SK-N-SH treated with all-trans-retinoic acid at 6 μM for 48 hours (cell line): ENCODE measurements around the gene KANK3.
"Not testable (repeated sequence)": the region's sequence is repeated elsewhere in the genome, so short reads cannot be mapped to it uniquely, and the experiment has no call there.

Source experiments
- ARNTL ChIP-seq: fragments of 450-650 bp; formaldehyde crosslinking; IDR thresholded peaks from 2 replicates; pipeline ENCODE4 v1.5.0; 2020; ENCODE audit warnings: low read depth, mild to moderate bottlenecking, moderate library complexity, borderline replicate concordance
- CSDC2 ChIP-seq: fragments of 250-450 bp; sonication (Bioruptor Pico); IDR thresholded peaks from 2 replicates; pipeline ENCODE4 v1.5.0; 2020; ENCODE audit warnings: mild to moderate bottlenecking, moderate library complexity
- ESRRG ChIP-seq: fragments of 250-450 bp; sonication (Bioruptor Pico); IDR thresholded peaks from 2 replicates; pipeline ENCODE4 v1.6.1; 2021; ENCODE audit warnings: mild to moderate bottlenecking
- ISL1 ChIP-seq: fragments of 250-450 bp; sonication (Bioruptor Pico); IDR thresholded peaks from 2 replicates; pipeline ENCODE4 v2.1.2; 2022; ENCODE audit warnings: mild to moderate bottlenecking, moderate library complexity
- OSR1 ChIP-seq: fragments of 250-450 bp; sonication (Bioruptor Pico); IDR thresholded peaks from 2 replicates; pipeline ENCODE4 v1.8.0; 2022; ENCODE audit warnings: moderate library complexity, mild to moderate bottlenecking, inconsistent platforms
- PPARA ChIP-seq: fragments of 250-450 bp; sonication (Bioruptor Pico); IDR thresholded peaks from 2 replicates; pipeline ENCODE4 v1.5.0; 2020; ENCODE audit warnings: mild to moderate bottlenecking, borderline replicate concordance
- ZC3H10 ChIP-seq: fragments of 250-450 bp; sonication (Bioruptor Pico); IDR thresholded peaks from 2 replicates; pipeline ENCODE4 v1.5.1; 2021; ENCODE audit warnings: mild to moderate bottlenecking, moderate library complexity
- ZFP30 ChIP-seq: fragments of 450-650 bp; formaldehyde crosslinking; IDR thresholded peaks from 2 replicates; pipeline ENCODE4 v1.5.0; 2022; ENCODE audit warnings: mild to moderate bottlenecking, moderate library complexity
- ZNF565 ChIP-seq: fragments of 450-650 bp; formaldehyde crosslinking; conservative IDR thresholded peaks from 2 replicates; pipeline ENCODE4 v1.5.0; 2020; ENCODE audit warnings: low read depth, mild to moderate bottlenecking, moderate library complexity
- ZNF8 ChIP-seq: fragments of 450-650 bp; formaldehyde crosslinking; IDR thresholded peaks from 2 replicates; pipeline ENCODE4 v1.5.0; 2020; ENCODE audit warnings: mild to moderate bottlenecking, moderate library complexity
- TF ChIP-seq, protein P1 (sequence below): fragments of 250-450 bp; sonication (Bioruptor Pico); IDR thresholded peaks from 2 replicates; pipeline ENCODE4 v1.8.0; 2020; ENCODE audit warnings: mild to moderate bottlenecking, moderate library complexity, borderline replicate concordance

DNA sequence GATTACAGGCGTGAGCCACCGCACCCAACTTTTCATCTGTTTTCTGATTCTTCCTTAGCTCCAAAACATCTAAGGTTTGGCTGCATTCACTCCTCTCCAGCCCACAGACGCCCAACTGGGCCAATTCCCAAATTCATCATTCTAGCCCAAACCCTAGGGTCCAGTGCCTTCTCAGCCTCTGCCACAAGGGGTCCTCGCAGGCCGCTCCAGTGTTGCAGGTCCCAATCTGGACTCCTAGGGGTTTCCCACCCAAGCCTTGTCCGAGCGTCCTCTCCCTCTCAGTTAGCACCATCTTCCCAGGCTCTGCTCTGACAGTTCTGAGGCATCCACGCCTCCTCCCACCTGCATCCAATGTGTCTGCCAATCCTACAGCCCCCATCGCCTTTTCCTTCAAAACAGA lies 66.6 kb downstream of the KANK3 start:
- not testable (repeated sequence) for TF ChIP-seq ZNF565 (CRISPR knock-in tag); OSR1; CSDC2 (CRISPR knock-in tag); ESRRG (CRISPR knock-in tag); PPARA (CRISPR knock-in tag); ARNTL (CRISPR knock-in tag); ZFP30; ZNF8 (CRISPR knock-in tag); ISL1; ZC3H10
- TF ChIP-seq, protein P1, sequence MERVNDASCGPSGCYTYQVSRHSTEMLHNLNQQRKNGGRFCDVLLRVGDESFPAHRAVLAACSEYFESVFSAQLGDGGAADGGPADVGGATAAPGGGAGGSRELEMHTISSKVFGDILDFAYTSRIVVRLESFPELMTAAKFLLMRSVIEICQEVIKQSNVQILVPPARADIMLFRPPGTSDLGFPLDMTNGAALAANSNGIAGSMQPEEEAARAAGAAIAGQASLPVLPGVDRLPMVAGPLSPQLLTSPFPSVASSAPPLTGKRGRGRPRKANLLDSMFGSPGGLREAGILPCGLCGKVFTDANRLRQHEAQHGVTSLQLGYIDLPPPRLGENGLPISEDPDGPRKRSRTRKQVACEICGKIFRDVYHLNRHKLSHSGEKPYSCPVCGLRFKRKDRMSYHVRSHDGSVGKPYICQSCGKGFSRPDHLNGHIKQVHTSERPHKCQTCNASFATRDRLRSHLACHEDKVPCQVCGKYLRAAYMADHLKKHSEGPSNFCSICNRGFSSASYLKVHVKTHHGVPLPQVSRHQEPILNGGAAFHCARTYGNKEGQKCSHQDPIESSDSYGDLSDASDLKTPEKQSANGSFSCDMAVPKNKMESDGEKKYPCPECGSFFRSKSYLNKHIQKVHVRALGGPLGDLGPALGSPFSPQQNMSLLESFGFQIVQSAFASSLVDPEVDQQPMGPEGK (CRISPR knock-in tag) = not testable (repeated sequence)
